GM21619 (cell line): ENCODE results near the gene SEMA5A.

Experiments used
- ATAC-seq: cut with Tn5 transposase; IDR thresholded peaks from one replicate; pipeline ENCODE4 v1.9.1; 2021; ENCODE audit not compliant: unreplicated experiment

SEMA5A gene

GRCh38 chr5:9040475-9040874 is 505.4 kb downstream of the SEMA5A start:
- no peak for ATAC-seq

GRCh38 chr5:9037048-9037447 is 508.8 kb downstream of the SEMA5A start:
- no peak for ATAC-seq

GRCh38 chr5:9035346-9035745 is 510.5 kb downstream of the SEMA5A start:
- no peak for ATAC-seq

GRCh38 chr5:9034649-9035048 is 511.2 kb downstream of the SEMA5A start:
- no peak for ATAC-seq

GRCh38 chr5:9033524-9033923 is 512.4 kb downstream of the SEMA5A start:
- no peak for ATAC-seq

GRCh38 chr5:9025942-9026341 is 519.9 kb downstream of the SEMA5A start:
- ATAC-seq: no peak

GRCh38 chr5:9020996-9021395 is 524.9 kb downstream of the SEMA5A start:
- no peak for ATAC-seq

GRCh38 chr5:9015937-9016270 is 530.0 kb downstream of the SEMA5A start:
- no peak for ATAC-seq

- ATAC-seq: no peak
Measured at GRCh38 chr5:9015260-9015936, 530.5 kb downstream of the SEMA5A start.

GRCh38 chr5:9013147-9013546 is 532.7 kb downstream of the SEMA5A start:
- no peak for ATAC-seq

GRCh38 chr5:9009931-9010651 is 535.8 kb downstream of the SEMA5A start:
- no peak for ATAC-seq

- no peak for ATAC-seq
Measured at GRCh38 chr5:8997542-8998070, 548.3 kb downstream of the SEMA5A start.

- ATAC-seq: no peak
Measured at GRCh38 chr5:8993031-8993430, 552.8 kb downstream of the SEMA5A start.
